Astrocyte of the spinal cord (primary cell): ENCODE measurements around the gene MCRIP2.

ENCODE experiments used
- DNase-seq: peaks from one replicate; pipeline ENCODE4 v3.0.0; 2011; ENCODE audit warnings: low read depth, low spot score
- H3K4me3 ChIP-seq: 2 replicates; pipeline ENCODE4 v1.5.1; 2011; ENCODE audit warnings: low read depth, mild to moderate bottlenecking, low read length, moderate library complexity
- in situ Hi-C: cut with HindIII; loops from 2 replicates; pipeline ENCODE4 v1.10.0; 2017; ENCODE audit warnings: low sequenced_read_pairs
- TF ChIP-seq, protein P1 (sequence below): IDR thresholded peaks from 2 replicates; pipeline ENCODE4 v1.5.1; 2012; ENCODE audit warnings: low read depth, mild to moderate bottlenecking, low read length, inconsistent platforms

Gene MCRIP2

DNA sequence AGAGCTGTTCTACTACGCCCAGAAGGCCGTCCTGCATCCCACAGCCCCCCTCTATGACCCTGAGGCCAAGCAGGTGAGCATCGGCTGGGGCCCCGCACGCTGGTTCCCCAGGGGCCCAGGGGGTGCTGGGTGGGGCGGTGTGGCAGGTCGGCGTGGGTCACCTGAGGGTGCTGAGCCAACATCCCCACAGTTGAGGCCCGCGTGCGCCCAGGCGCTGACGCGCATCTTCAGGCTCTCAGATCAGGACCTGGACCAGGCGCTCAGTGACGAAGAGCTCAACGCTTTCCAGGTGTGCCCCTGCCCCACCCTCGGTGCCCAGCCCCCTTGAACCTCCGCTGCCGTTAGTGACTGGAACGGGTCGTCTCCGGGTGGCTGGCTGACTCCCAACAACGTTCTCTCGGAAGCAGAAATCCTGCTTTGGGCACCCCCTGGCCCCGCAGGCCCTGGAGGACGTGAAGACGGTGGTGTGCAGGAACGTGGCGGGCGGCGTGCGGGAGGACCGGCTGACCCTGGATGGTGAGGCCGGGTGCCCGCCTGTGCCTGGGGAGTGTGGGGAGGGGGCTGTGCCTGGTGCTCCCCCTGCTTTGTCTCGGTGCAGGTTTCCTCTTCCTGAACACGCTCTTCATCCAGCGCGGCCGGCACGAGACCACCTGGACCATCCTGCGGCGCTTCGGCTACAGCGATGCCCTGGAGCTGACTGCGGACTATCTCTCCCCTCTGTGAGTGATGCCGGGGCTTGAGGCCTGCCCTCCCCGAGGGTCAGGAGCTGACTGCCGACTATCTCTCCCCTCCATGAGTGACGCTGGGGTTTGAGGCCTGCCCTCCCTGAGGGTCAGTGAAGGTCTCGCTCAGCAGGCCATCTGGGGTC lies 29.1 kb downstream of the MCRIP2 start:
- in situ Hi-C loops = no loop called here
- TF ChIP-seq, protein P1, sequence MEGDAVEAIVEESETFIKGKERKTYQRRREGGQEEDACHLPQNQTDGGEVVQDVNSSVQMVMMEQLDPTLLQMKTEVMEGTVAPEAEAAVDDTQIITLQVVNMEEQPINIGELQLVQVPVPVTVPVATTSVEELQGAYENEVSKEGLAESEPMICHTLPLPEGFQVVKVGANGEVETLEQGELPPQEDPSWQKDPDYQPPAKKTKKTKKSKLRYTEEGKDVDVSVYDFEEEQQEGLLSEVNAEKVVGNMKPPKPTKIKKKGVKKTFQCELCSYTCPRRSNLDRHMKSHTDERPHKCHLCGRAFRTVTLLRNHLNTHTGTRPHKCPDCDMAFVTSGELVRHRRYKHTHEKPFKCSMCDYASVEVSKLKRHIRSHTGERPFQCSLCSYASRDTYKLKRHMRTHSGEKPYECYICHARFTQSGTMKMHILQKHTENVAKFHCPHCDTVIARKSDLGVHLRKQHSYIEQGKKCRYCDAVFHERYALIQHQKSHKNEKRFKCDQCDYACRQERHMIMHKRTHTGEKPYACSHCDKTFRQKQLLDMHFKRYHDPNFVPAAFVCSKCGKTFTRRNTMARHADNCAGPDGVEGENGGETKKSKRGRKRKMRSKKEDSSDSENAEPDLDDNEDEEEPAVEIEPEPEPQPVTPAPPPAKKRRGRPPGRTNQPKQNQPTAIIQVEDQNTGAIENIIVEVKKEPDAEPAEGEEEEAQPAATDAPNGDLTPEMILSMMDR = no peak
- H3K4me3 ChIP-seq = no peak overlapping the region
- DNase-seq = no peak

DNA sequence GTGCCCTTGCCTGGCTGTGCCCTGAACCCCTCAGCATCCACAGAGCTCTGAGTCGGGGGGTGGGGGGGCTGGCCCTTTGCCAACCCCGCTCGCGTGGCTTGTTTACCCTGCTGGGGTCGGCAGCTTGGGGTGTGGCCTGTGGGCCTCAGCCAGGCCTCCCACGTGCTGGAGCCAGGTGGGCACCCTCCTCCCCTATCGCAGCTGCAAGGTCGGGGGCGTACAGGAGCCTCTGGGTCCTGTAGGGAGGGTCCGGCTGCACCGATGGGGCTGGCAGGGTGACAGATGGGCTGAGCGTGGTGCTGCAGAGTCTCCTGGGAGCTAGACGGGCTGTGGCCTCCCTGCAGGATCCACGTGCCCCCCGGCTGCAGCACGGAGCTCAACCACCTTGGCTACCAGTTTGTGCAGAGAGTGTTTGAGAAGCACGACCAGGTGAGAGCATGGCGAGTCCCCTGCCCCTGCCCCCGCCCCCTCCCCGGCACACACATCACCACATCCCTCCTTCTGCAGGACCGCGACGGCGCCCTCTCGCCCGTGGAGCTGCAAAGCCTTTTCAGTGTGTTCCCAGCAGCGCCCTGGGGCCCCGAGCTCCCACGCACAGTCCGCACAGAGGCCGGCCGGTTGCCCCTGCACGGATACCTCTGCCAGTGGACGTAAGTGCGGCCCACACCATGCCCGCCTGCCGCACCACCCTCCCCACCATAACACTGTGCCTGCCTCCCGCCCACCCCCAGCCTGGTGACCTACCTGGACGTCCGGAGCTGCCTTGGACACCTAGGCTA lies 29.9 kb downstream of the MCRIP2 start:
- H3K4me3 ChIP-seq = no peak overlapping the region
- in situ Hi-C loops = no loop called here
- no peak for DNase-seq
- TF ChIP-seq, protein P1 = no peak

DNA sequence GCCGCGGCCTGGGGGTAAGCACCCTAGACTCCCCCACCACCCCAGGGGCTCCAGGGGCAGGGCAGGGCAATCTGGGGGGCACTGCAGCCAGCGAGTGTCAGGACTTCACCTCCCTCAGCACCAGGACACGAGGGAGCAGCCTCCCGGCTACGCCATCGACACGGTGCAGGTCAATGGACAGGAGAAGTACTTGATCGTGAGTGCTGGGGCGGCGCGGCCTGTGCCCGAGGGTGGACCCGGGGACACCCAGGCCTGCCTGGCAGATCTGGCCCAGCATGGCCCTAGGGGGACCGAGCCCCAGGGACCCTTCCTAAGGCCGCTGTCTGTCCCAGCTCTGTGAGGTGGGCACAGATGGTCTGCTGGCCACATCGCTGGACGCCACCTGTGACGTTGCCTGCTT lies 30.7 kb downstream of the MCRIP2 start:
- DNase-seq = no peak
- TF ChIP-seq, protein P1 = no peak
- H3K4me3 ChIP-seq = no peak overlapping the region
- in situ Hi-C loops = no loop called here

DNA sequence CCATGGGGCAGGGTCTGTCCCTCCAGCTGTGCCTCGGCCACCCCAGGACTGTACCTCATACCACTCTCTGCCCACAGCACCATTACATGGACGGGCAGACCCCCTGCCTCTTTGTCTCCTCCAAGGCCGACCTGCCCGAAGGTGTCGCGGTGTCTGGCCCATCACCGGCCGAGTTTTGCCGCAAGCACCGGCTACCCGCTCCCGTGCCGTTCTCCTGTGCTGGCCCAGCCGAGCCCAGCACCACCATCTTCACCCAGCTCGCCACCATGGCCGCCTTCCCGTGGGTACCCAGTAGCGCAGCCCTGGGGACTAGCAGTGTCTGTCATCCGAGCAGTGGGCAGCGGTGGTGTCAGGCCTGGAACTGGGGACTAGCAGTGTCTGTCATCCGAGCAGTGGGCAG lies 31.2 kb downstream of the MCRIP2 start:
- TF ChIP-seq, protein P1 = no peak
- DNase-seq = no peak
- no peak overlapping the region for H3K4me3 ChIP-seq
- in situ Hi-C loops = no loop called here

DNA sequence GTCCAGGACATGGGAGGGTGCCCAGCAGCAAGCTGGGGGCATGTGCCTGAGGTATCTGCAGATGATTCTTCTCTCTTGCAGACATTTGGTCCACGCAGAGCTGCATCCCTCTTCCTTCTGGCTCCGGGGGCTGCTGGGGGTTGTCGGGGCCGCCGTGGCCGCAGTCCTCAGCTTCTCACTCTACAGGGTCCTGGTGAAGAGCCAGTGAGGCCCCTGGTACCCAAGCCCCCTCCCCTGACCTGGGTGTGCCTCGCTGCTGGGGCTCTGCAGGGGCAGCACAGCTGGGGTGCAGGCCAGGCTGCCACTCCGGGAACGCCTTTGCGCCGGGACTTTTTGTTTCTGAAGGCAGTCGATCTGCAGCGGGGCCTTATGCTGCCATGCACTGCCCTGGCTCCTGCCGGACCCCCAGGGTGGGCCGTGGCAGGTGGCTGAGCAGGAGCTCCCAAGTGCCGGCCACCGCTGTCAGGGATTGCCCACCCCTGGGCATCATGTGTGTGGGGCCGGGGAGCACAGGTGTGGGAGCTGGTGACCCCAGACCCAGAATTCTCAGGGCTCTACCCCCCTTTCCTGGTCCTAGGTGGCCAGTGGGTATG lies 31.9 kb downstream of the MCRIP2 start:
- no peak for DNase-seq
- H3K4me3 ChIP-seq = no peak overlapping the region
- TF ChIP-seq, protein P1 = no peak
- in situ Hi-C loops = no loop called here

- no peak overlapping the region for H3K4me3 ChIP-seq
- no peak for DNase-seq
- TF ChIP-seq, protein P1 = no peak
- in situ Hi-C loops = no loop called here
Observed at GRCh38 chr16:674214-674881, 32.7 kb downstream of the MCRIP2 start.
